ENCODE measurements around the gene ENC1. TPM values are rescaled to one million over a fixed set of nuclear protein-coding genes. Genes with fewer than 3 reads are reported as not detected.

Gene ENC1
- total and polyA plus RNA-seq, 2 of the 4 experiments (the other 2 are of a cell fraction): 25.6 to 70.8 TPM

DNA sequence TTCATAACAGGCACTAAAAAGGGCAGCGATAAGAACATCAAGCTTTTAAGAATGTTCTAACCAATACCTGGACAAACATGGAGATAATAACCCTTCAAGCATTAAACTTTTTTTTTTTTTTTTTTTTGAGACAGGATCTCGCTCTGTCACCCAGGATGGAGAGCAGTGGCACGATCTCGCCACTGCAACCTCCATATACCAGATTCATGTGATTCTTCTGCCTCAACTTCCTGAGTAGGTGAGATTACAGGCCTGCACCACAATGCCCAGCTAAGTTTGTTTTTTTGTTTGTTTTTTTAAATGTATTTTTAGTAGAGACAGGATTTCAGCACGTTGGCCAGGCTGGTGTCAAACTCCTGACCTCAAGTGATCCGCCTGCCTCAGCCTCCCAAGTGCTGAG, 14.7 kb upstream of the ENC1 start:
- Histone ChIP-seq H4K8ac (ENCODE audit: low read depth in 2 of 2, low read length in 2 of 2) (no peak overlapping the region), H3K27ac (ENCODE audit: insufficient read depth, low read length) (no peak overlapping the region), H2BK120ac (ENCODE audit: low read depth, low read length) (no peak overlapping the region), H3K4me3 (ENCODE audit: insufficient read depth, low read depth, low read length) (no peak overlapping the region), H2AFZ (replicated peaks; ENCODE audit: low read length, poor library complexity) (no peak overlapping the region), H3K27me3 (ENCODE audit: control insufficient read depth, insufficient read depth, low read length) (no peaks in the 10 kb centered on the region), H2AK9ac (replicated peaks; ENCODE audit: low read depth, low read length, poor library complexity) (no peak overlapping the region), H4K91ac (ENCODE audit: insufficient read depth, low read depth, low read length) (no peak overlapping the region), H3K56ac (ENCODE audit: extremely low read depth, insufficient read depth, low read length) (no peak overlapping the region), H3K9me3 (ENCODE audit: control insufficient read depth, insufficient read depth, low read length) (no peaks in the 10 kb centered on the region), H4K5ac (ENCODE audit: low read depth, low read length) (no peak overlapping the region), H3K14ac (replicated peaks; ENCODE audit: low read depth, low read length) (no peak overlapping the region), H3K23ac (ENCODE audit: low read depth, low read length) (no peak overlapping the region), H3K4me1 (ENCODE audit: control insufficient read depth, insufficient read depth, low read length) (no peaks in the 10 kb centered on the region), H3K18ac (ENCODE audit: low read depth, low read length) (no peak overlapping the region), H3K9me1 (ENCODE audit: insufficient read depth, low read length) (no peaks in the 10 kb centered on the region), H3K4me2 (ENCODE audit: low read depth, low read length) (no peak overlapping the region), H3K36me3 (ENCODE audit: control insufficient read depth, insufficient read depth, low read length) (no peaks in the 10 kb centered on the region), H2AK5ac (ENCODE audit: low read depth, low read length) (no peak overlapping the region), H2BK5ac (ENCODE audit: low read depth, low read length, poor library complexity, severe bottlenecking) (no peak overlapping the region), H3K4ac (ENCODE audit: low read depth, low read length) (no peak overlapping the region), H3K9ac (ENCODE audit: low read depth, low read length) (no peak overlapping the region), H3K79me1 (ENCODE audit: low read depth in 1 of 2, low read length in 2 of 2) (no peaks in the 10 kb centered on the region), H2BK15ac (ENCODE audit: low read depth, low read length) (no peak overlapping the region), H4K20me1 (ENCODE audit: insufficient read depth, low read length) (no peaks in the 10 kb centered on the region), H2BK20ac (ENCODE audit: low read depth, low read length) (no peak overlapping the region)
- ChIA-PET CTCF (interaction anchor here (0.6 to 1.2 kb wide), 2 partner anchors 10 to 620 kb away, joined by 4 read pairs; no protein-coding TSS in a partner anchor), POLR2A (ENCODE audit: unreplicated experiment) (no interaction called here)
- dilution Hi-C loops (cut with HindIII; ENCODE audit: low sequenced_read_pairs, unreplicated experiment) (no loop called here), intact Hi-C loops (cut with micrococcal nuclease) (no loop called here), in situ Hi-C loops (cut with MboI; ENCODE audit: low sequenced_read_pairs) (loop anchor here (25.0 kb wide), 1 partner anchor 607 kb away; no protein-coding TSS in a partner anchor)
- WGBS, 2 experiments (ENCODE audit: extremely low coverage in 2 of 2, insufficient read length in 1 of 2): no CpG with 5 or more reads among the region's 6 CpGs
- DNase-seq (no peak), ATAC-seq (ENCODE audit: low read depth) (no peak)
- no TSS peak for BruUV-seq (replicated peaks)
- TF ChIP-seq MXI1 (IDR thresholded peaks at IDR 0.05; ENCODE audit: borderline replicate concordance, low read depth, low read length) (no peak), SMC3 (IDR thresholded peaks at IDR 0.05; ENCODE audit: low read depth, low read length) (no peak), CEBPB (IDR thresholded peaks at IDR 0.05; ENCODE audit: low read depth, low read length) (no peak), CTCF (conservative IDR thresholded peaks at IDR 0.05; ENCODE audit: low read depth, low read length) (no peak), BHLHE40 (IDR thresholded peaks at IDR 0.05; ENCODE audit: low read depth, low read length) (no peak), NFE2L2 (IDR thresholded peaks at IDR 0.05; ENCODE audit: low read depth, low read length) (no peak), ELK1 (IDR thresholded peaks at IDR 0.05; ENCODE audit: borderline replicate concordance, low read depth, low read length) (no peak), MAZ (IDR thresholded peaks at IDR 0.05; ENCODE audit: borderline replicate concordance, low read depth, low read length) (no peak), CHD1 (IDR thresholded peaks at IDR 0.05; ENCODE audit: low read depth, low read length) (no peak), RAD21 (IDR thresholded peaks at IDR 0.05; ENCODE audit: low read length) (no peak), POLR2A (IDR thresholded peaks at IDR 0.05; ENCODE audit: low read depth, low read length) (no peak), MAFK (IDR thresholded peaks at IDR 0.05; ENCODE audit: low read depth, low read length) (no peak), RCOR1 (IDR thresholded peaks at IDR 0.05; ENCODE audit: insufficient replicate concordance, low read length) (no peak), RFX5 (IDR thresholded peaks at IDR 0.05; ENCODE audit: low read depth, low read length) (no peak), FOS (IDR thresholded peaks at IDR 0.05; ENCODE audit: low read depth, low read length) (no peak)
- TF ChIP-seq, protein P1, sequence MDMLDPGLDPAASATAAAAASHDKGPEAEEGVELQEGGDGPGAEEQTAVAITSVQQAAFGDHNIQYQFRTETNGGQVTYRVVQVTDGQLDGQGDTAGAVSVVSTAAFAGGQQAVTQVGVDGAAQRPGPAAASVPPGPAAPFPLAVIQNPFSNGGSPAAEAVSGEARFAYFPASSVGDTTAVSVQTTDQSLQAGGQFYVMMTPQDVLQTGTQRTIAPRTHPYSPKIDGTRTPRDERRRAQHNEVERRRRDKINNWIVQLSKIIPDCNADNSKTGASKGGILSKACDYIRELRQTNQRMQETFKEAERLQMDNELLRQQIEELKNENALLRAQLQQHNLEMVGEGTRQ (IDR thresholded peaks at IDR 0.05; ENCODE audit: low read depth, low read length): no peak

Data from IMR-90 (cell line).